GM18499 (cell line): ENCODE measurements around the gene DTD1.
"Not testable (repeated sequence)": the region's sequence is repeated elsewhere in the genome, so short reads cannot be mapped to it uniquely, and the experiment has no call there.

Source experiments
- ATAC-seq: cut with Tn5 transposase; IDR thresholded peaks from one replicate; pipeline ENCODE4 v1.9.1; 2021; ENCODE audit warnings: moderate number of reproducible peaks; ENCODE audit not compliant: insufficient read depth, unreplicated experiment

Gene DTD1

DNA sequence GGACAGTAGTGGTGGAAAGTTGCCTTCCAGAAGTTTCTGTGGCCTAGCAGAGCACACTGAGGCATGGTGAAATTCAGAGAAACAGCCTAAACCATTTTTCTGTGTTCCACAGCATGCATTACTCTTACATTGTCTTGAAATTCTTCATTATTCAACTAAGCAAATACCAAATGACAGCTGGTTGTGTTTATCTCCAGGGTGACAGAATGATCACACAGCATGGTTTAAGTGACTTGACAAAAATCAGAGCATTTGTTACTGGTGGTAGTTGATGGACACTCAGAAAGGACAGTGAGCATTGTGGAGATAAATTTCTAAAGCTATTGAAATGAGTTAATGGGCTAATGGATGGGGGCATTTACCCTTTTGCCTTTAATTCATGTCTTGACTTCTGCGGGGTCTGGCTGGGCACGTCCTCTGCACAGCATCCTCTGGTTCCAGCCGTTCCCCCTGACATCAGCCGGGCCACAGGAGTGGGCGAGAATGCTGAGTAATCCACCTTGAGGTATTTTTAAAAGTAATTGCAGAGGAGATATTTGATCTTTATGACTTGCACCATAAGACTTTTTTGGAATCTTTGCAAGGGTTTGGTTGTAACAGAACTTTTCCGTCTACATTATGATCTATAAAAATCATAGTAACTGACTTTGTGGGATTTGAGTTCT is 146.8 kb downstream of the DTD1 start:
- no peak for ATAC-seq

DNA sequence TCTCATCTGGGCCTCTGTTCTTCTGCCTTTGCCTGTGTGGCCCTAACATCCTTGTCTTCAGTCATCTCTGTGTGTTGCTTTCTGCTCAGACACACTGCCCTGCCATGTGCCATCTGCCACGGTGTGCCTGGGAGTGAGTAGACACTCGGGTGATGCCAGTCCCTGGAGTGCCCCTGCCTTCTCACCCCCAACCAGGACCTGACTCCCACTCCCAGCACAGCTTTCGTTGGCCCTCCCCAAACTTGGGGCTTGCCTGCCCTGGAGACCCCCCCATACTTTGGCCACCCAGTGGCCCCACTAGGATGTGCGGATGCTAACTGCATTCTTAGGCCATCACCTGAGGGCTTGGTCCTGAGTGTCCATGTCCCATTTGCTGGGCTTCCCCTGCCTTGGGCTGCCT is 149.3 kb downstream of the DTD1 start:
- no peak for ATAC-seq

DNA sequence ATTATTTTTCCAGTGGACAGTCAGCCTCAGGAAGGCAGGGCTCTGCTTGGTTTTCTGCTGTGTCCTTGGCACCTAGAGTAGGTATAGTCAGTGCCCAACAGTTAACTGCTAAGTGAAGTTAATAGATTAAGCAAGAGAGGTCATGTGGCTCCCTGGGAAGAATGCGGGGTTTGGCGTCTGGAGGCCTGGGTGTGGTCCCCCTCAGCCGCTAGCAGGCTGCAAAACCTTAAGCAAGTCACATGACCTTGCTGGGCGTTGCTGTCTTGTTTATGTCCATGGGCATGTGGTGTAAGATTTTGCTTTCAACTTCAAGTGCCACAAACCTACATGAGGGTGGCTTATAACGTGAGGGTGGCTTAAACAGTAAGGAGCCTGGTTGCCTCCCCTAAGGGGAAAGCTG is 150.2 kb downstream of the DTD1 start:
- ATAC-seq: no peak

DNA sequence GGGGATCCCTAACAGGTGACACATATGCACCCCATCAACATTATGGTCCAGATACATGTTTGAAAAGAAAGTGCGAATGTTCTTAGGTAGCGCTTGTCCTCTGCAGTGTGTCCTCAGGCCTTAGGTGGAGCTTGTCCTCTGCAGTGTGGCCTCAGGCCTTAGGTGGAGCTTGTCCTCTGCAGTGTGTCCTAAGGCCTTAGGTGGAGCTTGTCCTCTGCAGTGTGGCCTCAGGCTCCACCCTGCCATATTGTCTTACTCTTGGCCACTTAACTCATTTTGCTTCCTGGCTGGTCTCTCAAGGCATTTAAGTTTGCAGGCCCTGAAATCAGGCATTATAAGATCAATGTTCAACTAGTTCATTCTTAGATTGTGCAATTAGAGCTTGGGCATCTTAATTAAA is 151.0 kb downstream of the DTD1 start:
- ATAC-seq: no peak

DNA sequence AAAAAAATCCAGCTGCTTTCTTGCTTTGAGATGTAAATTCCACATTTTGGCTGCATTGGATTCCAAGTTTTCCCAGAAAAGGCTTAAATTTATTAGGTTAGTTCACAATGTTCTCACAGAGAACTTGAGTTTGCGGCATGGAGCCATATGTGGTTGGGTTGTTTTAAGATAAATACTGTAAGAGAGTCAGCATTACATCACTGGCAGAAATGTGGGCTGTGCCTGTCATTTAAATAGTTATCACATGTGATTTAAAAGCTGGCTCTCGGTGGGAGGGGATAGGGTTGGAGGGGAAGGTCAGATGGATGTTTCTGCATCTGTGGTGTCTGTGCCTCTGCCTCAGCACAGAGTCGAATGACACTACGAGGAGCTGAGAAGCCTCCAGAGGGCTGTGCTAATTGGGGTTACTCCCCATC is 151.9 kb downstream of the DTD1 start:
- ATAC-seq: no peak

DNA sequence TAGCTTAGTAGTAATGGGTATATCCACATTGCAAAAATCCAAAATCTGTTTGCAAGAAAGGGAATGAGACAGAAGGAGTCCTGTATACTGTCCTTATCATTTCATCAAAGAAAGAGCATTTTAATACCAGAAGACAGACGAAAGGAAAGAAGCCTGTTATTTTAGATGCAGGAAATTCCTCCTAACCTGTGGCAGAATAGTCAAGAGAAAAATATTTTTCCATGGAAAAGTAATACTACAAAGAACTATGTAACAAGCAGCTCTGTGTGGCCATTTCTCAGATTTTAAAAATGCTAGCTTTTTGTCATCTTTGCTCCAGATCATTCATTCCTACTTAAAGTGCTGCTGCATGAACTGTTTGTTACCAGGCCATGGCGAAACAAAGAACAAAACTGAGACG is 152.9 kb downstream of the DTD1 start:
- ATAC-seq: no peak

DNA sequence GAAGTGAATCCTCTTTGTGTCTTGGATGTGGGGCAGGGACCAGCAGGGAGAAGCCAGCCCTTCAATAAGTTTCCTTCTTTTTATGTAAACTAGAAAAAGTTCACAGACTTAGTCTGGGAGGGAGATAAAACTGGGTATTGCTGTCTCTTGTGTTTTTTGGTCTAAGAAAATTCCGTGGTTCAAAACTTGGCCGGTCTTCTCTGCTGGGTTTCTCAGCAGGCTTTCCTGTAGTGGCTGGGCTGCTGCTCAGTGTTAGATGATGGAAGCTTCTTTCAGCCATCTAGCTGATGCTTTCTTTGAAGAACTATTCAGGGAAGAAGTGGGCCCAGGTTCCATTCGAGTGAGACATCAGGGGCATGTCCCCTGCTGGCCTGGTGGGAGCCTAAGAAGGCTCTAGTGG is 155.0 kb downstream of the DTD1 start:
- ATAC-seq: no peak

DNA sequence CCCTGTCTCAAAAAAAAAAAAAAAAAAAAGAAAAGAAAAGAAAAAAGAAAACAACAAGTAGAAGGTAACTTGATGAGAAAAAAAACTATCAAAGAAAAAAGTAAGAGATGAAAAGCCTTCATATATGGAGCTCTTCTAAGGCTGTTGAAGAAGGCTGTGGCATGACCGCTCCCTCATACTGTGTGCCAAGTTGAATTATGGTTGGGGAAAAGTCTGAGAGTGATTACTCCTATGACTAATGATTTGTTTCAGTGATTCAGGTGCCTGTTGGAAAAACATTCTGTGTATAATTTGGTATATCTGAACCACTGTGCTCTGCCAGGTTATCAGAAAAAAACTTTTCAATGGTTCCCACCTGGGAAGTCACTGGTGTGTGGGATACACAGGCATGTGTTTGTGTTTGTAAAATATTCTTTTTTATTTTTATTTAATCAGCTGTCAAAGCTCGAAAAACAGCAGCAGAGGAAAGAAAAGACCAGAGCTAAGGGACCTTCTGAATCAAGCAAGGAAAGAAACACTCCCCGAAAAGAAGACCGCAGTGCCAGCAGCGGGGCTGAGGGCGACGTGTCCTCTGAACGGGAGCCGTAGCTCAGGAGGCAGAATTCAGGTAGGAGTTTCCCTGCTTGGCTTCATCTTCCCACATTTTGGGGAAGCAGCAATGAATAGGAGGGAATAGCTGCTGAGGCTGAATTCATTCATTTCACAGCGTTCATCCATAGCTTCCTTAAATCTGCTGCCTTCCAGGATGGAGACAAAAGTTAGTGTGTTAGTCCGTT is 156.0 kb downstream of the DTD1 start:
- no peak for ATAC-seq

DNA sequence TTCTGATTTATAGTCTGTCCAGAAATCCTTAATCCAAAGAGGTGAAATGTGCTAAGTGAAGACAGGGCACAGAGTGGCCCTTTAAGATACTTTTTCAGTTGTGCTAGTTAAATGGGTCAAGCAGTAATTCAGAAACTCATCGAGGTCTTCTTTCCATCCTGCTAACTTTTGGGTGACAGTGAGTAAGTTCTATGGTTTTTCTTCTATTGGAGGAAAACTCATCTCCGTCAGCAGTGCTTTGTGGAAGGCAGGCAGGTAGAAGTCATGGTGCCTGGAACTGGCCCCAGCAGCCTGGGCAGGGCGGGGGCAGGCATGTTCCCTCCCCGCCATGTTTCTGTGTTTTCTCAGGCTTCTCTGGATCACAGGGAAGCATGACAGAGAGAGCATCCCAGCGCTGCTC is 159.2 kb downstream of the DTD1 start:
- no peak for ATAC-seq

DNA sequence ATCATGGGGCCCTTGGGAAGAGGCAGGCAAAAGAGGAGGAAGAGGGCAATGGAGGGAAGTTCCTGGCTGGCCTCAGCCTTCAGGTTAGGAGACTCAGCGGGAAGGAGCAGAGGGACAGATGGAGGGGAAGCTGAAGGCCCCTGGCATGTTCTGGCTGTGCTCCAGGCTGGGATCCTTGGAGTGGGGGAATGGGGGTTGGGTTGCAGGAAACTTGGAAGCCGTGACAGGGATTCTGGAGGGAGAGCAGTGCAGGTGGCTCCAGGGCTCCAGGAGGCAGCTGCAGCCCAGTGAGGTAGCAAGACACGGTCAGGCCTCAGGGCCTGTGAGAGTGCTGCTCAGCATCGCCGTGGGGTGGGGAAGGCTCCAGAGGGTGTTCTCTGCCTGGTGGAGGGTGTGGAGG is 161.1 kb downstream of the DTD1 start:
- no peak for ATAC-seq

DNA sequence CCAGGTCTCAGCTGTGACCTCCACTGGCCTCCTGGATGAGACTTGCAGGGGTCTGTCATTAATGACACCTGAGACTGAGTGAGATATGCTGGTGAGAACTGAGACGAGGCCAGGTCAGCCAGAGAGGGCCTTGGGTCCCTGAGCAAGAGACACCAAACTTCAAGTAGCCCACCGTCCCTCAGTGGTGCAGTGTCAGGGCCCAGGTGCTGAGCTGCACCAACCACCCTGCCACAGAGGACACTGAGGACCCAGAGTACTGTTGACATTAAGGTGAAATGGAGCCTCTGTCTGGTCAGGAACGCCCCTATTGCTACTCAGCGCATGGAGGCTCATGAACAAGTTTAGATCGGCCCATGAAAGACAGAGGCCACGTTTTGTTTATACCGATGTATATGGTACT is 161.7 kb downstream of the DTD1 start:
- no peak for ATAC-seq

DNA sequence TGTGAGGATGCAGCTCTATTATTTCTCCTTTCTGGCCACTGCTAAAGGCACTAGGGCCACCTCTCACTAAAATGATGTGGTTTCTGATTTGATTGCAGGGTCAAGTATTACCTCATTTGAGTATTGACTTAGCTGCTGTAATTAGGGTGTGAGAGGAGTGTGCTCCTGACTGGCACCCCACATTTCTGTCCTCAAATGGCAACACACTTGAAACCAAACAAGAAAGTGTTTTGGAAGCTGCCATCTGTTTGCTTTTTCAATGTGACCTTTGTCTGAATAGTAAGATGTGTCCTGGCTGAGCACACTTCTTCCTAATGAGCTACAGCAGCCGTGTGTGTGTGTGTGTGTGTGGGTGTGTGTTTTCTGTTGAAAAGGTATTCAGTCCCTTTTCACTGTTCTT is 162.9 kb downstream of the DTD1 start:
- ATAC-seq: no peak

DNA sequence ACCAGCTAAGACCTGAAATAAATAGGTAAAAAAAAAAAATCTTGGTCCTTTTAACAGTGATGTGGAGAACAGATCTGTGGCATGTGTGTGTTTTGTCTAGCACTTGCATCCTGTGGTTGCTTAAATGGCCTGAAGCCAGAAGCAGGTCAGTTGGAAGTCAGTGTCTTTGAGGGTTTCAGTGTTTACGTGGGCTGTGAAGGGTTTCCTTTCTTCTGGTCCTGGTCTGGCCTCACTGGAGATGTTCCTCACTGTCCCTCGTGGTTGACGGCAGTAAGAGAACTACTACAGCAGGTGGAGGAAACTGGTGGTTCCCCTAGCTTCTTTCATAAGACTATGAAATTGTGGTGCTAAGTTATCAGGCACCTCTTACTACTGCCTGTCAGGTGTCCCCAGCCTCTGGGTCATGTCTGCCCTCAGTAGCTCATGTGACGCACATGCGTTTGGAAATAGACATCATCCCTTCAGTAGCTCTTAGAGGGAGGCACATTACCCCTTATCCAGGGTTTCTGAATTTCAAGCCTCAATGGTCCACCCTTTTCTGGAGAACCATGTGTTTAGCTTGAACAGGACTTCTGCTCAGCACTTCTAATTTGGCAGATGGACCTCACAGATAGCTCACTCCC is 166.3 kb downstream of the DTD1 start:
- peak; percentile 92 for ATAC-seq

DNA sequence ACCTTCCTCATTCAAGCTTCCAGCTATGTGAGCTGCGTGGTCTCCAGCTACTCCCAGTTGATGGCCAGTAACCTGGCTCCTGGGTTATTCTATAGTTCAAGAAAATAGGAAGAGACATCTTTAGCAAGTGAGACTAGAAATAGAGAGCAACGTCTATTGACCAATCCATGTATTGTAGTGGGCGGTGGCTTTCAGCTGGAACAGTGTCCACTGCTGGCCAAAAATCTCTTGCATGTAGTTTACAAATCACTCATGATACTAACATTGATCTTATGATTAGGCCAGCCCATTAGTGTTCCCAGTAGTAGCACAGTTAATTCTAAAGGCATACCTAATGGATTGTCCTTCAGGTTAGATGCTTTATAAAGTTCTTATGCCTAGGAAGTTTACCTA is 166.8 kb downstream of the DTD1 start:
- ATAC-seq: no peak

DNA sequence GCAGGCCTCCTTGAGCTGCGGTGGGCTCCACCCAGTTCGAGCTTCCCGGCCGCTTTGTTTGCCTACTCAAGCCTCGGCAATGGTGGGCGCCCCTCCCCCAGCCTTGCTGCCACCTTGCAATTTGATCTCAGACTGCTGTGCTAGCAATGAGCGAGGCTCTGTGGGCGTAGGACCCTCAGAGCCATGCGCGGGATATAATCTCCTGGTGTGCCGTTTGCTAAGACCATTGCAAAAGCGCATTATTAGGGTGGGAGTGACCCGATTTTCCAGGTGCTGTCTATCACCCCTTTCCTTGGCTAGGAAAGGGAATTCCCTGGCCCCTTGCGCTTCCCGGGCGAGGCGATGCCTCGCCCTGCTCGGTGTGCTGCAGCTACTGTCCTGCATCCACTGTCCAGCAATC is 173.0 kb downstream of the DTD1 start:
- not testable (repeated sequence) for ATAC-seq

DNA sequence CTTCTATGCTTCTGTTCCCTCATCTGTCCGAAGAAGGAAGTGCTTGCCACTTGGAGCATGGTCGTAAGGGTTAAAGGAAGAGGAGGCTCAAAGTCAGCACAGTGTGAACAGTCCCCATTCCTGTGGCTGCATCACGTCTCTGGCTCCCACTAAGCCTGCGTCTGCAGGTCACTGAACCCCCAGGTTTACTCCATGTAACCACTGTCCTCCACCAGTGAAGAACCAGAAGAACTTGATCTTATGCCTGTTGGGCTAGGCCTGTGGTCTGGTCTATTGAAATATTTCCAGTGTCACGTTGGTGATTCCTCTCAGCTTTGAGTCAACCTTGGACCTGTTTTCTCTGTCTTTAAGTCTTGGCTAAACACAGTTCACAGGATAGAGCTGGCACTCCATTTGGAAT is 179.8 kb downstream of the DTD1 start:
- ATAC-seq: no peak

DNA sequence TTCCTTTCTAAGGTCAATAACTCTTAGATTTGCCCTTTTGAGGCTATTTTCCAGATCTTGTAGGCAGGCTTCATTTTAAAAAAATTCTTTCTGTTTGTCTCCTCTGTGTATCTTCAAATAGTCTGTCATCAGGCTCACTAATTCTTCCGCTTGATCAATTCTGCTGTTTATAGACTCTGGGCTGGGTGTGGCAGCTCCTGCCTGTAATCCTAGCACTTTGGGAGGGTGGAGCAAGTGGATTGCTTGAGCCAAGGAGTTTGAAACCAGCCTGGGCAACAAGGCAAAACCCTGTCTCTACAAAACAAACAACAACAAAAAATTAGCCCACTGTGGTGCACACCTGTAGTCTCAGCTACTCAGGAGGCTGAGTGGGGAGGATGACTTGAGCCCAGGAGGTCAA is 185.7 kb downstream of the DTD1 start:
- no peak for ATAC-seq

DNA sequence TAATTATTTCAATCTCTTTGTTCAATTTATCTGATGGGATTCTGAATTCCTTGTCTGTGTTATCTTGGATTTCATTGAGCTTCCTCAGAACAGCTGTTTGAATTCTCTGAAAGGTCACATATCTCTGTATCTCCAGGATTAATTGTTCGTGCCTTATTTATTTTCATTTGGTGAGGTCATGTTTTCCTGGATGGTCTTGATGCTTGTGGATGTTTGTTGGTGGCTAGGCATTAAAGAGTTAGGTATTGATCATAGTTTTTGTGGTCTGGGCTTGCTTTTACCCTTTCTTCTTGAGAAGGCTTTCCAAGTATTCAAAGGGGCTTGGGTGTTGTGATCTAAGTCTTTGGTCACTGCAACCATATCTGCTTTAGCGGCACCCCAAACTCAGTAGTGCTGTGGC is 186.4 kb downstream of the DTD1 start:
- no peak for ATAC-seq

DNA sequence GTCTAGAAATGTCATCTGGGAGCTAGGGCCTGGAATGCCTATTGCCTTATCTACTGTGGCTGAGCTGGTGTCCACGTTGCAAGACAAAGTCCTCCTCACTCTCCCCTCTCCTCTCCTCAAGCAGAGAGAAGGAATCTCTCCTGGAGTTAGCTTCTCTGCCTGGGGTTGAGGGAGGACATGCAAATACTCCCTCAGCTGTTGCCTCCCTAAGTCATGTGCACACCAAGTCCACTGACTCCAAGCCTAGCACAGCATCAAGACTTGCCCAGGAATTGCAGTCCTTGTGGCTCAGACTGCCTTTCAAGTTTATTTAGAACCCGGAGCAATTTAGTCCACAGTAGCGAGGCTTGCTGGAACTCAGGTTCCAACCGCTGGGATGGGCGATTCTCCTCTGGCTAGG is 187.8 kb downstream of the DTD1 start:
- ATAC-seq: no peak

DNA sequence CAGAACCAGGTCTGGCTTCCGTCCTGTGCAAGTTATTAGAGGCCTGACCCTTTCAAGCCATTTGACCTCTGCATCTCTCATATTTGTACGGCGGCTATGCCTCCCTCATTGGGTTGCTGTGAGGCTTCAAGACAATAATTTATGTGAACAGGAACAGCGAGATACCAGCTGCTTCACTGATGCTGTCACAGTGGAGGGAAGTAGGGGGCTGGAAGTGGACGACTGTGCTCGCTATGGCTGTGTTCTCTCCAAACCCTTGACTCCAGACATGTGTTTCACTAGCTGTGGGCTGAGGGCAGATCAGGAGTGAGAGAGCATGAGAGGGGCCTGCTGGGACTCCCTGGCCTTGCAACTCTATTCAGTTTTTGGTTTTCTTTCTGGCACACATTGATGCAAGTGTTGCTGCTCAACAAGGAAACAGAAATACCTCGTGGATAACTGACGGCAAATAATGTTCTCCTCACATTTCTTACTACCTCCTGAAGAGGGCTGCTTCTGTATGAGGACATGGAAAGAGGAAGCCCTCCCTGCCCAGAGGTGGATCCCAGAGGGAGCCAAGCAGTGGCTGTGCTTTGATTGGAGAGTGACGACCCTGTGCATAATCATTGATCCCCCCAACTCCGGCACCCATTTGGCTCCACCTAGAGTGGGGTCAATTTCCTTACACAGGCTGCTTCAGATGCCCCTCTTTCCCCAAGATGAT is 191.0 kb downstream of the DTD1 start:
- ATAC-seq: no peak
